HG02870 (cell line): ENCODE results near the gene CHKA.

ENCODE experiments used
- ATAC-seq: cut with Tn5 transposase; IDR thresholded peaks from one replicate; pipeline ENCODE4 v1.9.1; 2021; ENCODE audit warnings: mild to moderate bottlenecking, moderate library complexity; ENCODE audit not compliant: unreplicated experiment

Gene CHKA

GRCh38 chr11:68121067-68121899 is at the start of gene CHKA:
CHKA (minus strand) TSS chr11:68121388; CDS start chr11:68121177, 211 bp downstream.
- ATAC-seq = peak; percentile 74

GRCh38 chr11:68169442-68169841 is 48.3 kb upstream of the CHKA start:
- ATAC-seq = no peak

DNA sequence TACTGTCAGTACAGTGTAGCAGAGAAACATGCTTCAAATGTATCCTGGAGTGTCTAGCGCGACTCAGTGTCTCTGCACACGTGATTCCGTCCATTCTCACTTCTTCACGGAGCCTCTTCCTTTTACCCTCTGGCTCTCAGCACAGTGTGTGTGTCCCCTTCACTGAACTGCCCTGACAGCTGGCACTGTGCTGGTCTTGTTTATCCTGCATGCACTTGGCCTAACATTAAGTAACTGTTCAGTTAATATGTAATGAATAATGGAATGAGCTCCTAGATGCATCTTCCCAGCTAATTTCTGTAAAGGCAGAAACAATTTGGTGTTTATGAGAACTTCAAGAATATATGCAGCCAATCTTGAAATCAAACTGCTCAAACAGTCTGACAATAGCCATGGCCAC is 47.5 kb upstream of the CHKA start:
- no peak for ATAC-seq

DNA sequence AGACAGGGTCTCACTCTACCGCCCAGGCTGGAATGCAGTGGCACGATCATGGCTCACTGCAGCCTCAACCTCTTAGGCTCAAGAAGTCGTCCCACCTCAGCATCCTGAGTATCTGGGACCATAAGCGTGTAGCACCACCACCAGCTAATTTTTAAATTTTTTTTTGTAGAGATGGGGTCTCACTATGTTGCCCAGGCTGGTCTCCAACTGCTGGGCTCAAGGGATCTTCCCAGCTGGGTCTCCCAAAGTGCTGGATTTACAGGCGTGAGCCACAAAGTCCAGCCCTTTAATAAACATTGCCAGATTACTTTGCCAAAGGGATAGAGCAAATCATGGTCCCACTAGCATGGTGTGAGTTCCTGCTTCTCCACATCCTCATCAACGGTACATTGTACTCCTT is 46.3 kb upstream of the CHKA start:
- ATAC-seq = no peak

- no peak for ATAC-seq
Observed at GRCh38 chr11:68166969-68167368, 45.8 kb upstream of the CHKA start.

DNA sequence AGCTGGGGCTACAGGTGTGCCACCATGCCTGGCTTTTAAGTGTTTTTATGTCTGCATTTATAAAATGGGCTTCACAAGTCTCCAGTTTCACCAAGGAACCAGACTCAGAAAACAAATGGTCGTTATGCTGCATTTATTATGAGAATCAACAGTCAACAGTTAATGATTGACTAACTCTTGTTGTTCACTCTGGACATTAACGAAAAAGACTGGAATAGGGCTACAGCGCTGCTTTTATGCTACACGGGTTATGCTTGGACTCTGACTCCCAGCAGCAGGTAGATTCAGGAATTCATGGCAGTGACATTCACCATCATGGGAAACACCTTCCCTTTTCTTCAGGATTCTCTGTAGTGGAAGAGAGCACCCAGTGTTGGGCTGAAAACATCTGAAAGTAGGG is 44.4 kb upstream of the CHKA start:
- no peak for ATAC-seq

- no peak for ATAC-seq
Observed at GRCh38 chr11:68164437-68164836, 43.2 kb upstream of the CHKA start.

DNA sequence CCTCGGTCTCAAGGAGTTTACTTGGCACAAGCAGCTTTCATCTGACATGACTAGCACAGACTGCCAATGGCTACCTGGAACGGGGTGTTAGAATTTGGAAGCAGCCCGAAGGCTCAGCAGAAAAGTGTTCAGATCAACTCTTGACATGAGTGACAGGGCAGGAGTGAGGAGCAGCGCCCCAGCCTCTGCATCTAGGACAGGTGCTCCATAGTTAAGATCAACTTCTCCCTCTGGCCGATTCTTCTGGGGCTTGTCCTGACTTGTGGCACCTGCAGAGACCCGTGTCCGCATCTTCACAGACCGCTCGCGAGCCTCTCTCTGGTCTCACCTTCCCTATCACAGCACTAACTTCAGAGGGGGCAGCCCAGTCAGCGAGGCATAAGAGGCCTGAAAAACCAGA is 42.5 kb upstream of the CHKA start:
- no peak for ATAC-seq

DNA sequence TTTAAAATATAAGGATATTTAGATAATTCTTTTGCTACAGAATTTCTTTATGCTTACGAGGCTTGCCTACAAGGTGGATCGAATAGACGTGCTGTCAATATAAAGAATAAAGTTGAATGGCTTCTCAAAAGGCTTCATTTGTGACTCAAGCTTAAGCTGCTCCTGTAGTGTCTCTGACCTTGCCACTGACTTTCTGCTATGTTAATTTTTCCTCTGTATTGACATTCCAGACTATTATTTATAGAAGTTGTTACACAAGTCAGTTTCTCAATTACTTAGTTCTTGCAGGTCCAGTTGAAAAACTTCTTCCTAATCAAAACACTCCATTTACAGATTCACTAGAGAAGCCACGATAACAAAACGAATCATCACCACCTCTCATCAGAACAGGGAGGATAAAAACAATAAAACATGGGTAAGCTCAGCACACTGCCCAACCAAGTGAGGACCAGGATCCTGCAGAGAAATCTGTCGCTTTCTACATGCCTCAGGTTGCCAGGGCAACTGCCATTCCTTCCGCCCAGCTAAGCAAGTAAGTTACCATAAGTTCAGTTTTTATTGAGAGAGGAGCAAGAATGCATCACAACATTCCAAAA is 39.0 kb upstream of the CHKA start:
- ATAC-seq = no peak

GRCh38 chr11:68159665-68160064 is 38.5 kb upstream of the CHKA start:
- no peak for ATAC-seq

DNA sequence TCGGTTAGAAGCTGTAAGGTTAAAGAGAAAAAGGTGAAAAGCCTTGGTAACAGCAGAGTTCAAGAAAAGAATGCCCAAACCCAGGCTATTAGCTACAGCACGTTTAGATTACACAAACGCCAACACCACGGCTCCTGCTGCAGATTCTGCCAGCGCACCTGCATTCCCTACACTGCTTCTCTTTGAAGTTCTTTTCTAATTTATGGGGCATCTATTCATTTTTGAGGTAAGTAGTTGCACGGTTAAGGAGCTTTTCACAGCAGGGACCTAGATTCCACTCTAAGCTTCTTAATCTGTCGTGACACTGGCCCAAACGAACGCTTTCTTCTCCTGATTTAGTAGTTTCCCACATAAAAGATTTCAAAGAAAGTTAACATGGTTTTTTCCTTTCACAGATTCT is 38.0 kb upstream of the CHKA start:
- ATAC-seq = no peak

DNA sequence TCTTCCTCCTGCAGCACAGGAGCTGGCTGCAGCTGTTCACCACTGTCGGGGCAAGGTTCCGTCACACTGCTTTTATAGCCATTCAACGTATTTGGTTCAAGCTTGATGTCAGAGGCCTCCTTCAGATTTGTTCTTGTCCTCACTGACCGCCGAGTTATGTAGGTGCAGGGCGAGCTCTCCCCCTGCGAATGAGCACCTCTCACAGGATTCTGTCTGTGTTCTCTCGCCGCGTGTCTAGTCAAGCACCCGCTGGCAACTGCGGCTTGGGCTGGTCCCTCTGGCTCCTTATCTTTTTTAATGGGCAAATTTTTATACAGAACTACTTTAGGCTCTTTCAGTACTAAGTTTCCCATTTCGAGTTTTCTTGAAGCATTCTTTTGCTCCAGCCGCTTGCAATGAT is 37.4 kb upstream of the CHKA start:
- no peak for ATAC-seq

DNA sequence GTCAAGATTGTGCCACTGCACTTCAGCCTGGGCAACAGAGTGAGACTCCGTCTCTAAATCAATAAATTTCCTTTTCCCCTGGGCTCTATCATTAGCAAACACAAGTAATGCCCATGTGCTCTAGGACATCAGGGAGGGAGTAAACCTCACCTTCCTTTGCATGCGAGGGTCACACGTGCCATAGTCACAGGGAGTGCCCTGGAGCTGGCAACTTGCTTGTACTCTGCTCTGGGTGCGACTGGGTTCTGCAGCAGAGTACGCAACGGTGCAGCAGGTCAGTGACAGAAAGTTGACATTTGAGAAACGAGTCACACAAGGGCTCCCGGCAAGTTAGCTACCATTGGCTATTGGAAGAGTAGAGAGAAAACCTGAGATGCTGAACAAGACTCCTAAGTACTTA is 32.6 kb upstream of the CHKA start:
- no peak for ATAC-seq

DNA sequence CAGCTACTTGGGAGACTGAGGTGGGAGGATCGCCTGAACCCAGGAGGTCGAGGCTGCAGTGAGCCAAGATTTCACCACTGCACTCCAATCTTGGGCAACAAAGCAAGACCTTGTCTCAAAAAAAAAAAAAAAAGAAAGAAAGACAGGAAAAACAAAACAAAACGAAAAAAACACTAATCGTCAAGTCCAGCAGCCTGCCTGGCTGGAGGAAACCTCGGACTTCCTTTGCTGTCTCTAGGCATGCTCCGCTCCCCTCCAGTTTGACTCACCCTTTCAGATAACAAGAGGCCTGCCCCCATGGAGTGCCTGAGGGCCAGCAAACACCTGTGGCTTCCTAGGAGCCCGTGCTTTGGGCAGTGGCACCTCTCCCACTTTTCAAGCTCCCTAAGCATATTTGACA is 28.8 kb upstream of the CHKA start:
- no peak for ATAC-seq

- ATAC-seq = no peak
Observed at GRCh38 chr11:68149417-68149816, 28.2 kb upstream of the CHKA start.

DNA sequence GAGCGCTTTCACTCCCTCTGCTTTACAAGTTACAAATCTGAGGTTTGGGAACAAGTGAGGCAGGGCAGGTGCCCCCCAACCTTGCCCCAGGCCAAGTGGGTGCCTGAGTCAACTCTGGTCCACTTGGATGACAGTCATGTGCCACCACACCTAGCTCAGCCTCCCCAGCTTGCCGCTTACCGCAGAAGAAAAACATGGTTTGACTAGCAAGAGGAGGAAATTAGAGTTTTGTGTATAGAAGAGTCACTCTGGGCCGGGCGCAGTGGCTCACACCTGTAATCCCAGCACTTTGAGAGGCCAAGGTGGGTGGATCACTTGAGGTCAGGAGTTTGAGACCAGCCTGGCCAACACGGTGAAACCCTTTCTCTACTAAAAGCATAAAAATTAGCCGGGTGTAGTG is 27.7 kb upstream of the CHKA start:
- no peak for ATAC-seq

DNA sequence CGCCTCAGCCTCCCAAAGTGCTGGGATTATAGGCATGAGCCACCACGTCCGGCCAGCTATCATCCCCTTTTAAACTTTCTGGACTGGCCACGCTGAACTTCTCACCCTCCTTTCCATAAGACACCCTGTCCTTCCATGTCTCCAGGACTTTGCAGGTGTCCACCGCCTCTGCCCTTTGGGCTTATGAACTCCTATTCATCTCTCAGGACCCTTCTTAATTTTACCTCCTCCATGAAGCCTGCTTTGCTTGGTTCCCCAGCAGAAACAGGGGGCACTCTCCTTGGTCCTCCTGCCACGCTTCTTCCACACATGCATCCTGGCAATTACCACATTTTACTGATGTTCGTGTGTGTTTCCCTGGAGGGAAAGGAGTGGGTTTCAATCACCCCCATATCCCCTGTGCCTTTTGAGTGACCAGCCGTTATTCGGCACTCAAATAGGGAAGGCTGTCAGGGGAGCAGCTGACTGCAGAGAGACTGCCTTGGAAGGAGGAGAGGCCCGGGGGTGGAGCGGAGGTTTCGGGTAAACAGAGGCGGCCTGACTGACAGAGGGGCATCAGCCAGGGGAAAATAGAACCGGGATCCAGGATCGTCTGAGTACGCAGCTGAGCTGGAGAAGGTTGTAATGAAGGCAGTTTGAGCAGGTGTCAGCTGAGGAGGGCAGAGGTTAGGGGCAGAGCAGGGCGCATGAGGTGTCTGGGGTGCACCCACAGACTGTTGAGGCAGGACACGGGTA is 27.1 kb upstream of the CHKA start:
- ATAC-seq = no peak

GRCh38 chr11:68146704-68147474 is 25.7 kb upstream of the CHKA start:
- ATAC-seq = no peak

DNA sequence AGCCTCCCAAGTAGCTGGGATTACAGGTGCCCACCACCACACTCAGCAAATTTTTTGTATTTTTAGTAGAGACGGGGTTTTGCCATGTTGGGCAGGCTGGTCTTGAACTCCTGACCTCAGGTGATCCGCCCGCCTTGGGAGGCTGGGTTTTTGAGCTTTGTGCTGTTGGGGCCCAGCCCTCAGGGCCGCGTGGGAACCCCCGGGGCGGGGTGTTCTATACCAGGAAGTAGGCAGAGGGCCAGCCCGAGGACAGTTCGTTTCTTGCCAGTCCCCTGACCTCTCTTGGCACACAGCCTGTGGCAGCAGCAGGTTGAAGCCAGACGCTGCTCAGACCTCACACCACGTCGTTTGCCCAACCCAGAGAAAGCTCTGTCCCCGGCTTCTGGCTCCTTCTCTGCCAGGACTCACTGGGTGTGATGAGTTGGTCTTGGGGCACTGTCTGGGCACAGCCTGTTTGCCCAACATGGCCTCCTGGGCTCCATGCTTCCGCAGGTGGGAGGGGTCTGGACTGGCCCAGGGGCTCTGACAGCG is 24.9 kb upstream of the CHKA start:
- ATAC-seq = no peak

- ATAC-seq = no peak
Observed at GRCh38 chr11:68145120-68145866, 24.1 kb upstream of the CHKA start.
